Heart right ventricle (tissue), 16 donors: Measurements from ENCODE around the gene MECR. TPM values are rescaled to one million over a fixed set of nuclear protein-coding genes. Genes with fewer than 3 reads are reported as not detected.

Experiments used
- ATAC-seq, 8 donors: fragments of 200-7000 bp; cut with Tn5 transposase; one replicate each; pipeline ENCODE4 v1.9.1; 2020; ENCODE audit warnings: mild to moderate bottlenecking in 8 of 8, moderate library complexity in 8 of 8, moderate number of reproducible peaks in 1 of 8
- DNase-seq, 2 donors: peaks; one replicate each; pipeline ENCODE4 v3.0.0-alpha.2; 2020
- H3K27ac ChIP-seq, 10 donors: fragments of 200-600 bp; sonication (generic) in 2 of 10; one replicate each; pipeline versions ENCODE4 v1.5.0 to v1.8.0; 2020 to 2022; ENCODE audit warnings: mild to moderate bottlenecking in 3 of 10
- H3K27me3 ChIP-seq, 7 donors: fragments of 200-600 bp; one replicate each; pipeline ENCODE4 v1.8.0; 2021 to 2022; ENCODE audit warnings: mild to moderate bottlenecking in 2 of 7
- H3K36me3 ChIP-seq, 9 donors: fragments of 200-600 bp; sonication (generic) in 1 of 9; one replicate each; pipeline versions ENCODE4 v1.5.0 to v1.8.0; 2020 to 2022; ENCODE audit warnings: mild to moderate bottlenecking in 2 of 9
- H3K4me1 ChIP-seq, 9 donors: fragments of 200-600 bp; sonication (generic) in 1 of 9; one replicate each; pipeline versions ENCODE4 v1.5.0 to v1.8.0; 2020 to 2022; ENCODE audit warnings: mild to moderate bottlenecking in 4 of 9
- H3K4me3 ChIP-seq, 10 donors: fragments of 200-600 bp; sonication (generic) in 2 of 10; one replicate each; pipeline versions ENCODE4 v1.5.0 to v1.8.0; 2020 to 2022; ENCODE audit warnings: mild to moderate bottlenecking in 7 of 10, moderate library complexity in 2 of 10
- H3K9me3 ChIP-seq, 11 donors: fragments of 200-600 bp in 10 of 11; sonication (generic) in 2 of 11; one replicate each; pipeline versions ENCODE4 v1.5.0 to v1.8.0; 2013 to 2022; ENCODE audit warnings: mild to moderate bottlenecking in 2 of 11, control low read depth in 1 of 11, moderate library complexity in 1 of 11
- WGBS, 2 donors: extraction: QIAGEN DNeasy Blood & Tissue Kit; methylation state at CpG; one replicate each; pipeline ENCODE4 v1.1.7; 2013; ENCODE audit warnings: inconsistent platforms in 1 of 2; 5-methylcytosine and 5-hydroxymethylcytosine counted together
- intact Hi-C, 10 donors: fragments of 100-400 bp; cut with DNase I; formaldehyde crosslinking; loops; one replicate each; pipeline versions ENCODE4 v1.11.1 to v1.14.2; 2022
- polyA plus RNA-seq, 2 donors: library from polyadenylated mRNA; stranded (reverse); fragments of 200-250 nt; gene quantifications; one replicate each; pipeline ENCODE4 v1.2.3, GENCODE V29; 2013
- total RNA-seq, 10 donors: library from RNA; stranded (reverse); fragmentation: NEBNext Ultra II Directional in 3 of 10; extraction: Animal tissue kit (Norgen Biotek cat#: 25700) in 3 of 10; gene quantifications; one replicate each; pipeline versions ENCODE4 v1.2.1 to v1.2.4, GENCODE V29; 2021 to 2023
- TF ChIP-seq, protein P1 (sequence below), 9 donors: fragments of 200-600 bp; sonication (generic) in 2 of 9; IDR thresholded peaks; one replicate each; pipeline versions ENCODE4 v1.5.0 to v1.8.0; 2021 to 2022; ENCODE audit warnings: antibody characterized with exemption in 9 of 9, mild to moderate bottlenecking in 5 of 9, moderate library complexity in 1 of 9
- donor health status: Arrhythmogenic right ventricular cardiomyopathy.
- donor health status: ischemic (EF 13 %, LVEDD 7.1; RV severe dilation, severe dysfunction).
- donor health status: healthy with polysubstance abuse.
- donor health status: DM: no; HTN: yes; CAD: no.
- donor health status: DM: no; HTN: no; CAD: no.
- donor health status: ischemic (EF 25% LVEDD 6.9; RV normal size, moderate dysfunction).
- donor health status: ischemic (EF 25% LVEDD 5.7; RV mildly dilated, moderate dysfunction).
- donor health status: healthy.
- donor health status: DM: yes; HTN: yes; CAD: no.
- donor health status: Ischemic cardiomyopathy.
- donor health status: ischemic (EF 35%, LVEDD 5.7; RV mildly dilated, moderate dysfunction).
- donor health status: nonischemic (EF 11% LVEDD 7.7; RV severe dilation, severe dysfunction).
- donor health status: DM: yes; HTN: yes; CAD: no.
- donor health status: PGD.
- donor health status: ischemic (EF 29% LVEDD 5.4; RV normal size, mild dysfunction).
- donor health status: nonischemic (EF 23%, LVEDD 6.1; RV moderate dilation, normal function).

Gene MECR
- total and polyA plus RNA-seq, 12 donors: 27.8 to 45.6 (median 38.7) TPM

DNA sequence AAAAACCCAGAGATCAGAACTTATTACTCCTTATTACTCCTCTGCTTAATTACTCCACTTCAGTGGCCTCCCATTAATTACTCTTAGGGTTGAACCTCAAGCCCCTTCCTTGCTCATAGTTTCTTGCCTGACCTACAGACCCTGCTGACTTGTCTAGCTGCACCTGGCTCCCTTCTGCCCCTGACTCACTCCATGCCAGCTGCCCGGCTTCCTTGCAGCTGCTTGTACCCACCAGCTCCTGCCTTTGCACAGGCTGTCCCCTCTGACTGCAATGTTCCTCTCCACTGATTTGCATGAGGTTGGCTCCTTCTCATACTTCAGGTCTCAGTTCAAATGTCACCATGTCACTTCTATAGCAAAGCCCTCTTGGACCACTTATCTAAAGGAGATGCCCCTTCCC is 3.7 kb upstream of the MECR start:
- Histone ChIP-seq H3K27ac (no peak overlapping the region), H3K36me3 (no peaks in the 10 kb centered on the region), H3K4me3 (no peak overlapping the region), H3K4me1 (peaks cover 11 to 42% (median 32%) of the 10 kb centered on the region in 9 donors), H3K27me3 (peaks cover 0 to 40% (median 0%) of the 10 kb centered on the region in 7 donors), H3K9me3 (no peaks in the 10 kb centered on the region)
- DNase-seq (no peak), ATAC-seq (no peak)
- WGBS, 2 donors: 80 to 84% methylated on average over 1 of the region's 1 CpG
- TF ChIP-seq, protein P1, sequence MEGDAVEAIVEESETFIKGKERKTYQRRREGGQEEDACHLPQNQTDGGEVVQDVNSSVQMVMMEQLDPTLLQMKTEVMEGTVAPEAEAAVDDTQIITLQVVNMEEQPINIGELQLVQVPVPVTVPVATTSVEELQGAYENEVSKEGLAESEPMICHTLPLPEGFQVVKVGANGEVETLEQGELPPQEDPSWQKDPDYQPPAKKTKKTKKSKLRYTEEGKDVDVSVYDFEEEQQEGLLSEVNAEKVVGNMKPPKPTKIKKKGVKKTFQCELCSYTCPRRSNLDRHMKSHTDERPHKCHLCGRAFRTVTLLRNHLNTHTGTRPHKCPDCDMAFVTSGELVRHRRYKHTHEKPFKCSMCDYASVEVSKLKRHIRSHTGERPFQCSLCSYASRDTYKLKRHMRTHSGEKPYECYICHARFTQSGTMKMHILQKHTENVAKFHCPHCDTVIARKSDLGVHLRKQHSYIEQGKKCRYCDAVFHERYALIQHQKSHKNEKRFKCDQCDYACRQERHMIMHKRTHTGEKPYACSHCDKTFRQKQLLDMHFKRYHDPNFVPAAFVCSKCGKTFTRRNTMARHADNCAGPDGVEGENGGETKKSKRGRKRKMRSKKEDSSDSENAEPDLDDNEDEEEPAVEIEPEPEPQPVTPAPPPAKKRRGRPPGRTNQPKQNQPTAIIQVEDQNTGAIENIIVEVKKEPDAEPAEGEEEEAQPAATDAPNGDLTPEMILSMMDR (IDR thresholded peaks at IDR 0.05): no peak
- intact Hi-C loops: loop anchor here in 8 of 10 donors (5.0 to 10.0 kb wide), 9 partner anchors 470 to 1680 kb away; no protein-coding TSS in a partner anchor

DNA sequence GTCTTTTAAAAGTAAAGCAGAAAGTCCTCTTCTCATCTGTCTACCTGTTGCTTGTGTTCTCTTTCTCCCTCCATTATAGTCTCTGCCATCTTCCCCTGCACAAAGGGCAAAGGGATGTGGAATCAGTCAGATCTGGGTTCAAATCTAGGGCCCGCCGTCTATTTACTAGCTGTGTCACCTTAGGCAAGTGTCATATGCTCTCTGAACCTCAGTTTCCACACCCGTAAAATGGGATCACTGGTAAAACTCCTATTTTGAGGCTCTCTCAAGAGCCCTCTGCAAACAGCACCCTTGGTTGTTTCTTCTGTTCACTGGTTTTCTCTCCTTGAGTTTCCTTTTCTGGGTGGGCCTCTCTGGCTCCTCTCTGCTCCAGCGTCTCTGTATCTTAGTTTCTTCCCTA is 3.0 kb upstream of the MECR start:
- intact Hi-C loops: loop anchor here in 8 of 10 donors (5.0 to 10.0 kb wide), 9 partner anchors 471 to 1681 kb away; no protein-coding TSS in a partner anchor
- no peak overlapping the region for H3K4me3 ChIP-seq
- TF ChIP-seq, protein P1 (IDR thresholded peaks at IDR 0.05): no peak
- H3K4me1 ChIP-seq: peaks cover 11 to 43% (median 32%) of the 10 kb centered on the region in 9 donors
- H3K27me3 ChIP-seq: peaks cover 0 to 32% (median 0%) of the 10 kb centered on the region in 7 donors
- WGBS, 2 donors: 86 to 88% methylated on average over 4 of the region's 4 CpGs
- no peaks in the 10 kb centered on the region for H3K9me3 ChIP-seq
- H3K27ac ChIP-seq: no peak overlapping the region
- ATAC-seq (no peak), DNase-seq (no peak)
- no peaks in the 10 kb centered on the region for H3K36me3 ChIP-seq

DNA sequence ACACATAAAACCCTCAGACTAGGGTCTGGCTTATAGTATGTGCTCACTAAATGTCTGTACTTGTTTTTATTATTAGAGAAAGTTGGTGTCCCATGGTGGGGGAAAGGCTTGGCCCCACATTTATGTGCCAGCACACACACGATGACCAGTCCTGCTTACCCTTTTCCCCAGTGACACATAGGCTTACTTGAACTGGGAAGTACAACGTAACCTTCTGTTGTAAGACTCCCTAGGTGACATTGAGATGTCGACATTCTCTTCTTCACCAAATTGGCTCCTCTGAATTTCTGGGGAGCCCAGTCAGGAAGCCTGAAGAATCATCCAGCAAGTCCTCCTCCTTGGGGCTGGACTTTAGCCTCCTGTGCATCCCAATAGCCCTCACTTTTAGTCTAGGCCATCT is 1.7 kb upstream of the MECR start:
- Histone ChIP-seq H3K36me3 (no peaks in the 10 kb centered on the region), H3K4me1 (peaks cover 6 to 34% (median 25%) of the 10 kb centered on the region in 9 donors), H3K4me3 (no peak overlapping the region), H3K27me3 (peaks cover 0 to 21% (median 0%) of the 10 kb centered on the region in 7 donors), H3K27ac (no peak overlapping the region), H3K9me3 (no peaks in the 10 kb centered on the region)
- DNase-seq (no peak), ATAC-seq (no peak)
- 76 to 84% methylated on average over 3 of the region's 3 CpGs for WGBS, 2 donors
- TF ChIP-seq, protein P1 (IDR thresholded peaks at IDR 0.05): no peak
- intact Hi-C loops: loop anchor here in 8 of 10 donors (5.0 to 10.0 kb wide), 9 partner anchors 472 to 1682 kb away; no protein-coding TSS in a partner anchor

DNA sequence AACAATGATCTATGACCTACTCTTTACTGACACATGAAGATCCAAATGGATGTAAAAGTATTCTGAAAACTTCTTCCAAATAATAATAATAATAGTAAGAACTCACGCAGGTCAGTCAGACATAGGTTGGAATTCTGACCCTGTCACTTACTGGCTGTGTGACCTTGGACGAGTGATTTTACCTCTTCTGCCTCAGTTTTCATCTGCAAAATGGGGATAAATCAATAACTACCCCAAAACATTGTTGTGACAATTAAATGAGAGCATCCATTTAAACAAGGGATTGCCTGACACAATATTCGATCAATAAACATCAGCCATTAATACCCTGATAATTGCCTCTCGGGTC is 556 bp downstream of the MECR start:
- intact Hi-C loops: loop anchor here in 8 of 10 donors (5.0 to 10.0 kb wide), 9 partner anchors 475 to 1685 kb away; no protein-coding TSS in a partner anchor
- peak overlapping the region in 8 of 10 donors; percentile 61 to 83 (median 76) for H3K27ac ChIP-seq
- H3K4me1 ChIP-seq: peaks cover 6 to 21% (median 13%) of the 10 kb centered on the region in 9 donors
- 14 to 15% methylated on average over 4 of the region's 4 CpGs for WGBS, 2 donors
- DNase-seq (no peak), ATAC-seq (no peak)
- TF ChIP-seq, protein P1 (IDR thresholded peaks at IDR 0.05): no peak
- peaks cover 0 to 3% (median 0%) of the 10 kb centered on the region in 7 donors for H3K27me3 ChIP-seq
- H3K4me3 ChIP-seq: peak overlapping the region; percentile 63 to 93 (median 77)
- H3K9me3 ChIP-seq: no peaks in the 10 kb centered on the region
- peaks cover 0 to 6% (median 0%) of the 10 kb centered on the region in 9 donors for H3K36me3 ChIP-seq
